Measurements from ENCODE around the gene NELL2. TPM values are rescaled to one million over a fixed set of nuclear protein-coding genes. Genes with fewer than 3 reads are reported as not detected.

NELL2 gene
- total and polyA plus RNA-seq, 9 of the 15 experiments (the other 6 are each of a cell fraction or from before 2014, with no cell fraction given), result 0.32 to 1.1 (median 0.53) TPM

GRCh38 chr12:44842669-44843068 lies 33.4 kb downstream of the NELL2 start:
- POLR2A ChIA-PET, result no interaction called here
- Histone ChIP-seq H3K9me1 (ENCODE audit: control insufficient read depth, insufficient read depth, low read length) (no peaks in the 10 kb centered on the region), H3K9me3 (replicated peaks; ENCODE audit: control insufficient read depth, insufficient read depth, low read depth, low read length) (no peaks in the 10 kb centered on the region), H4K20me1 (replicated peaks; ENCODE audit: control insufficient read depth, insufficient read depth, low read length) (no peaks in the 10 kb centered on the region), H3K27me3 (ENCODE audit: control insufficient read depth in 2 of 2, insufficient read depth in 2 of 2, low read length in 2 of 2) (no peaks in the 10 kb centered on the region), H3K4me1 (replicated peaks in 1 of 2; ENCODE audit: control insufficient read depth in 2 of 2, insufficient read depth in 2 of 2, low read length in 2 of 2) (no peaks in the 10 kb centered on the region), H2AFZ (ENCODE audit: low read depth, low read length) (no peak overlapping the region), H3K9ac (ENCODE audit: insufficient read depth in 1 of 2, low read depth in 2 of 2, low read length in 2 of 2) (no peak overlapping the region), H3K79me2 (ENCODE audit: control insufficient read depth, insufficient read depth, low read length) (no peaks in the 10 kb centered on the region), H3K4me2 (ENCODE audit: insufficient read depth, low read length) (no peak overlapping the region), H3K27ac (ENCODE audit: extremely low read depth, low read depth, low read length) (no peak overlapping the region), H3K4me3 (no peak overlapping the region), H3K36me3 (ENCODE audit: control insufficient read depth, insufficient read depth, low read length) (no peaks in the 10 kb centered on the region)
- ATAC-seq (no peak), DNase-seq (ENCODE audit: extremely low read depth in 1 of 4, low spot score in 3 of 4) (no peak), FAIRE-seq (no peak)
- TF ChIP-seq ZBTB33 (CRISPR knock-in tag; IDR thresholded peaks at IDR 0.05), result no peak
- TF ChIP-seq NONO (IDR thresholded peaks at IDR 0.05; ENCODE audit: low read depth in 2 of 2, low read length in 1 of 2), result no peak
- TF ChIP-seq HNRNPLL (IDR thresholded peaks at IDR 0.05; ENCODE audit: low read depth, low read length, poor library complexity, severe bottlenecking), result no peak
- no peak for TF ChIP-seq ETV6 (IDR thresholded peaks at IDR 0.05; ENCODE audit: borderline replicate concordance in 1 of 2, low read depth in 2 of 2, low read length in 1 of 2)
- TF ChIP-seq ETV6 (CRISPR knock-in tag; IDR thresholded peaks at IDR 0.05; ENCODE audit: borderline replicate concordance), result no peak
- TF ChIP-seq CHCHD3 (CRISPR knock-in tag; IDR thresholded peaks at IDR 0.05), result no peak
- no peak for TF ChIP-seq NCOR1 (IDR thresholded peaks at IDR 0.05)
- TF ChIP-seq PPARD (CRISPR knock-in tag; IDR thresholded peaks at IDR 0.05), result no peak
- TF ChIP-seq HIVEP1 (CRISPR knock-in tag; IDR thresholded peaks at IDR 0.05), result no peak
- TF ChIP-seq SMAD4 (CRISPR knock-in tag; conservative IDR thresholded peaks at IDR 0.05), result no peak
- no peak for TF ChIP-seq ZNF347 (CRISPR knock-in tag; IDR thresholded peaks at IDR 0.05; ENCODE audit: low read depth)
- TF ChIP-seq ARID2 (IDR thresholded peaks at IDR 0.05), result no peak
- TF ChIP-seq HDAC6 (IDR thresholded peaks at IDR 0.05; ENCODE audit: low read depth, low read length), result no peak
- CTCF ChIA-PET (ENCODE audit: low intra/inter-chr PET ratio), result no interaction called here
- WGBS (ENCODE audit: insufficient coverage, low coverage, missing lambda C conversion rate), result 0% methylated on average over 4 of the region's 4 CpGs
- intact Hi-C loops (cut with micrococcal nuclease) (no loop called here), in situ Hi-C loops (cut with MboI) (no loop called here)
- no TSS peak for BruUV-seq (replicated peaks)

Measured in K562 (cell line).